AG04450 (cell line): Measurements from ENCODE around the gene SZRD1. TPM values are rescaled to one million over a fixed set of nuclear protein-coding genes. Genes with fewer than 3 reads are reported as not detected.

ENCODE experiments used
- CTCF ChIA-PET: fragments of 300-600, 350-600 bp; formaldehyde crosslinking; extraction: SDS; loops from one replicate; lab custom pipeline; 2022; ENCODE audit warnings: antibody characterized with exemption, inconsistent platforms; lab: Charles Lee
- POLR2A ChIA-PET: fragments of 350-600 bp; formaldehyde crosslinking; extraction: SDS; loops from one replicate; lab custom pipeline; 2021; ENCODE audit warnings: antibody characterized with exemption, inconsistent platforms; lab: Yijun Ruan, JAX
- DNase-seq: peaks from one replicate; pipeline ENCODE4 v3.0.0-alpha.2; 2011; ENCODE audit warnings: low read depth, low spot score
- H3K27ac ChIP-seq: one replicate; pipeline ENCODE4 v1.5.1; 2012; ENCODE audit warnings: low read depth, low read length, control low read depth
- H3K27me3 ChIP-seq: one replicate; pipeline ENCODE4 v1.6.0; 2012; ENCODE audit warnings: low read length; ENCODE audit not compliant: control insufficient read depth, insufficient read depth
- H3K4me3 ChIP-seq: 2 replicates; pipeline ENCODE4 v1.5.1; 2011; ENCODE audit warnings: mild to moderate bottlenecking, low read depth, low read length, control low read depth
- H3K9me3 ChIP-seq: 2 replicates; pipeline ENCODE4 v1.5.1; 2012; ENCODE audit warnings: low read length; ENCODE audit not compliant: control insufficient read depth, insufficient read depth
- polyA plus RNA-seq: library from polyadenylated mRNA; depleted of rRNA; stranded (reverse); fragments of >200 nt; gene quantifications from 2 replicates; pipeline ENCODE4 v1.2.3, GENCODE V29; 2011
- TF ChIP-seq, protein P1 (sequence below): IDR thresholded peaks from 2 replicates; pipeline ENCODE4 v1.5.1; 2011; ENCODE audit warnings: low read depth, low read length, control low read depth, inconsistent platforms

The SZRD1 gene
- polyA plus RNA-seq, 1 experiment, result 92.0 TPM

DNA sequence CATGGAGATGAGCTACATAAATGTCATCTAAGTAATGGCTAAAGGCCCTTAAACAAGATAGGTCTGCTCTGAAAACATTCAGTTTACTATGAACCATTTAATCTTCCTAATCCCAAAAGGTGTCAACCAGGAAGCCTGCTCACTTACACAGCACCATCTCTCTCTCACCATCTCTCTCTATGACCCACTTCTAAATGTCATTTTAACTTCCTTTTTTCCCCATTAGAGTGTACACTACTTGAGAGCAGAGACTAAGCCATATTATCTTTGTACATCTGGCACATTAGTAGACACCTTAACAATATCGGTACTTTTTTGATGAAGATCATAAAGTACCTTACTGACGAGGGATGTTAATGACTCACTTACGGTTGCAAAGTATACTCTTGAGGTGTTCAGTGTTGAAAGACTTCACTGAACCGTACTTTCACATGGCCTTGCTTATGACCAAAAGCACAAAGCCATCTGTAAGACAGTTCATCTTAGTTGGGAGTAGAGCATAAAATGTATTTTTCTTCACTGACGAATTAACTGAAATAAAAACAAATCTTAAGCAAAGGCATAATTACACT lies 40.1 kb upstream of the SZRD1 start:
- CTCF ChIA-PET, result interaction anchor here (0.7 to 1.2 kb wide), 3 partner anchors 21 to 319 kb away, joined by 3 to 11 read pairs (median 7); no protein-coding TSS in a partner anchor
- no peak overlapping the region for H3K27ac ChIP-seq
- TF ChIP-seq, protein P1, sequence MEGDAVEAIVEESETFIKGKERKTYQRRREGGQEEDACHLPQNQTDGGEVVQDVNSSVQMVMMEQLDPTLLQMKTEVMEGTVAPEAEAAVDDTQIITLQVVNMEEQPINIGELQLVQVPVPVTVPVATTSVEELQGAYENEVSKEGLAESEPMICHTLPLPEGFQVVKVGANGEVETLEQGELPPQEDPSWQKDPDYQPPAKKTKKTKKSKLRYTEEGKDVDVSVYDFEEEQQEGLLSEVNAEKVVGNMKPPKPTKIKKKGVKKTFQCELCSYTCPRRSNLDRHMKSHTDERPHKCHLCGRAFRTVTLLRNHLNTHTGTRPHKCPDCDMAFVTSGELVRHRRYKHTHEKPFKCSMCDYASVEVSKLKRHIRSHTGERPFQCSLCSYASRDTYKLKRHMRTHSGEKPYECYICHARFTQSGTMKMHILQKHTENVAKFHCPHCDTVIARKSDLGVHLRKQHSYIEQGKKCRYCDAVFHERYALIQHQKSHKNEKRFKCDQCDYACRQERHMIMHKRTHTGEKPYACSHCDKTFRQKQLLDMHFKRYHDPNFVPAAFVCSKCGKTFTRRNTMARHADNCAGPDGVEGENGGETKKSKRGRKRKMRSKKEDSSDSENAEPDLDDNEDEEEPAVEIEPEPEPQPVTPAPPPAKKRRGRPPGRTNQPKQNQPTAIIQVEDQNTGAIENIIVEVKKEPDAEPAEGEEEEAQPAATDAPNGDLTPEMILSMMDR, result no peak
- POLR2A ChIA-PET, result no interaction called here
- H3K4me3 ChIP-seq, result no peak overlapping the region
- no peaks in the 10 kb centered on the region for H3K27me3 ChIP-seq
- no peak for DNase-seq
- no peaks in the 10 kb centered on the region for H3K9me3 ChIP-seq

DNA sequence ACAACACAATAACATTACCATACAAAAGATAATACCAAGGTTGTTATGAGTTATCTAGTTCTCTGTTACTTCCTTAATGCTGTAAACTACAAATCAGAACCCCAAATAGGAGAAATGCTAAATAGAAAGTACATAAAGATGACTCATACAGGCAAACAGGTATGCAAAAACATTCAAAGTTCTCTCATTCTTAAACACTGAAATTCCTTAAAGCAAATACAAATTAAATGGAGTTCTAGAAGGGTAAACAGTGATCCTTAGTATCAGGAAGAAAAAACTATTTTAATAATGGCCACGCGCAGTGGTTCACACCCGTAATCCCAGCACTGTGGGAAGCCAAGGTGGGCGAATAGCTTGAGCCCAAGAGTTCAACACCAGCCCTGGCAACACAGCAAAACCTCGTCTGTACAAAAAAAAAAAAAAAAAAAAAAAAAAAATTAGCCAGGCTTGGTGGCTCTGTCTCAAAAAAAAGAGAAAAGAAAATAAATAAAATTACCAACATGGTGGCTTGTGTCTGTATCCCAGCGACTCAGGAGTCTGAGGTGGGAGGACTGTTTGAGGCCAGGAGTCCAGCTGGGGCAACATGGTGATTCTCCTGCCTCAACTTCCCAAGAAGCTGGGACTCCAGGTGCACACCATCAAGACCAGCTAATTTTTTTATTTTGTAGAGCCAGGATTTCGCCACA lies 32.2 kb upstream of the SZRD1 start:
- Histone ChIP-seq H3K4me3 (no peak overlapping the region), H3K27me3 (no peaks in the 10 kb centered on the region), H3K9me3 (no peaks in the 10 kb centered on the region), H3K27ac (no peak overlapping the region)
- no peak for DNase-seq
- POLR2A ChIA-PET, result no interaction called here
- CTCF ChIA-PET, result interaction anchor here (0.7 to 0.8 kb wide), 2 partner anchors 18 to 28 kb away, joined by 3 read pairs; no protein-coding TSS in a partner anchor
- TF ChIP-seq, protein P1, result no peak

DNA sequence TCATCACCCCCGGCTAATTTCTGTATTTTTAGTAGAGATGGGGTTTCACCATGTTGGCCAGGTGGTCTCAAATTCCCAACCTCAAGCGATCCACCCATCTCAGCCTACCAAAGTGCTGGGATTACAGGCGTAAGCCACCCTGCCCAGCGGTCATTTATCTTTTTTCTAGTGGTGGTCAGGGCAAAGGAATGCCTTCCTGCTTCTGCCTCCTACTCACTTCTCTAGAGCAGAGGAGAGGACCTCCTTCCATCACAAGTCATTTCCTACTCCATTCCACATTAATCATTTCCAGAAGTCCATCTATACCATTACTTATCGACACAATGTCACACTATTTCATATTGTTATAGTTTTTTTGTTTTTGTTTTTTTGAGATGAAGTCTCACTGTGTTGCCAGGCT lies 28.1 kb upstream of the SZRD1 start:
- H3K27me3 ChIP-seq, result no peaks in the 10 kb centered on the region
- CTCF ChIA-PET, result no interaction called here

DNA sequence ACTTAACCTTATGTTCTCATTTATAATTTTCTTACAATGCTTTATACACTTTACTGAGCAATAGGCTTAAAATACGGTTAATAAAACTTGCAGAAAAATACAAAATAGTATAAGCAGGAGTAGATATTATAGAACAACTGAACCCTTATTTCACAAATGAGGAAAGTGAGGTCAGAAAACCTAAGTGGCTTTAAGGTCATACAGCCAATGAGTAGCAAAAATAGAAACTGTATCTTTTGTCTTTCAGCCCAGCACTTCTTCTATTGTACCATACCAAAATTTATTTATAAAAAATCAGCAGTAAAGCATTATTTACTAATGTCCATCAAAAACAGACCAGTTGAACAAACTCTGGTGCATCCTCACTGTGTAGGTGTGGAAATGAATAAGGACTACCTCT lies 26.4 kb upstream of the SZRD1 start:
- Histone ChIP-seq H3K27ac (no peak overlapping the region), H3K27me3 (no peaks in the 10 kb centered on the region), H3K9me3 (no peaks in the 10 kb centered on the region), H3K4me3 (no peak overlapping the region)
- DNase-seq, result no peak
- TF ChIP-seq, protein P1, result no peak
- CTCF ChIA-PET, result no interaction called here
- POLR2A ChIA-PET, result no interaction called here

More for the DNA sequence above, 28.1 kb upstream of the SZRD1 start:
- Histone ChIP-seq H3K27ac (no peak overlapping the region), H3K4me3 (no peak overlapping the region), H3K9me3 (no peaks in the 10 kb centered on the region)
- TF ChIP-seq, protein P1, result no peak
- no peak for DNase-seq
- POLR2A ChIA-PET, result no interaction called here
